WTC11 (cell line): Measurements from ENCODE around the gene JUP.

Source experiments
- CBFB ChIP-seq: sonication (generic); formaldehyde crosslinking; IDR thresholded peaks from 2 replicates; pipeline ENCODE4 v1.8.1; 2022; ENCODE audit warnings: mild to moderate bottlenecking, low read depth, missing genetic modification reagents
- ELF4 ChIP-seq: sonication (generic); formaldehyde crosslinking; IDR thresholded peaks from 2 replicates; pipeline ENCODE4 v1.8.1; 2022; ENCODE audit warnings: low read depth, mild to moderate bottlenecking, moderate library complexity, missing genetic modification reagents
- GTF2I ChIP-seq: fragments of 250-450 bp; sonication (Bioruptor Pico); conservative IDR thresholded peaks from 2 replicates; pipeline ENCODE4 v1.4.0; 2021; ENCODE audit warnings: mild to moderate bottlenecking
- TF ChIP-seq, protein P1 (sequence below): fragments of 200-600 bp; IDR thresholded peaks from 2 replicates; pipeline ENCODE4 v1.8.0; 2022; ENCODE audit warnings: antibody characterized with exemption
- TF ChIP-seq, protein P2 (sequence below): sonication (generic); formaldehyde crosslinking; conservative IDR thresholded peaks from 2 replicates; pipeline ENCODE4 v1.8.1; 2023; ENCODE audit warnings: mild to moderate bottlenecking, low read depth, missing genetic modification reagents, moderate library complexity

DNA sequence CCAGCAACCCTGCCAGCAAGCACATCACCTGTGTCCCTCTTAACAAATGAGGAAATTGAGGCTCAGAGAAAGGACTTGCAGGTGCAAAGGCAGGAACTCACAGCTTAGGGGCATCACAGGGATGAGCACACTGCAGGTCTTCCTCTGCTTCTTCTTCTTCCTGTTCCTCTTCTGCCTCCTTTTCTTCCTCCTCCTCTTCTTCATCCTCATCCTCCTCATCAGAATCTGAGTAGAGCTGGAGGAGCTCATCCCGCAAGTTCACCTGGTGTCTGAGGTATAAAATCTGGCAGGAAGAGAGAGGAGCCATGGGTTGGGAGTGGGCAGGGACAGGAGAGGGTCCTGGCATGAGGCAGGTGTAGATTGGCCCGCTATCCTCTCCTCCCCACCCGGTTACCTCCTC, 54.7 kb downstream of the JUP start:
- no peak for TF ChIP-seq CBFB (CRISPR knock-in tag)
- no peak for TF ChIP-seq GTF2I (CRISPR knock-in tag)
- TF ChIP-seq ELF4: no peak
- TF ChIP-seq, protein P1, sequence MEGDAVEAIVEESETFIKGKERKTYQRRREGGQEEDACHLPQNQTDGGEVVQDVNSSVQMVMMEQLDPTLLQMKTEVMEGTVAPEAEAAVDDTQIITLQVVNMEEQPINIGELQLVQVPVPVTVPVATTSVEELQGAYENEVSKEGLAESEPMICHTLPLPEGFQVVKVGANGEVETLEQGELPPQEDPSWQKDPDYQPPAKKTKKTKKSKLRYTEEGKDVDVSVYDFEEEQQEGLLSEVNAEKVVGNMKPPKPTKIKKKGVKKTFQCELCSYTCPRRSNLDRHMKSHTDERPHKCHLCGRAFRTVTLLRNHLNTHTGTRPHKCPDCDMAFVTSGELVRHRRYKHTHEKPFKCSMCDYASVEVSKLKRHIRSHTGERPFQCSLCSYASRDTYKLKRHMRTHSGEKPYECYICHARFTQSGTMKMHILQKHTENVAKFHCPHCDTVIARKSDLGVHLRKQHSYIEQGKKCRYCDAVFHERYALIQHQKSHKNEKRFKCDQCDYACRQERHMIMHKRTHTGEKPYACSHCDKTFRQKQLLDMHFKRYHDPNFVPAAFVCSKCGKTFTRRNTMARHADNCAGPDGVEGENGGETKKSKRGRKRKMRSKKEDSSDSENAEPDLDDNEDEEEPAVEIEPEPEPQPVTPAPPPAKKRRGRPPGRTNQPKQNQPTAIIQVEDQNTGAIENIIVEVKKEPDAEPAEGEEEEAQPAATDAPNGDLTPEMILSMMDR: no peak
- TF ChIP-seq, protein P2, sequence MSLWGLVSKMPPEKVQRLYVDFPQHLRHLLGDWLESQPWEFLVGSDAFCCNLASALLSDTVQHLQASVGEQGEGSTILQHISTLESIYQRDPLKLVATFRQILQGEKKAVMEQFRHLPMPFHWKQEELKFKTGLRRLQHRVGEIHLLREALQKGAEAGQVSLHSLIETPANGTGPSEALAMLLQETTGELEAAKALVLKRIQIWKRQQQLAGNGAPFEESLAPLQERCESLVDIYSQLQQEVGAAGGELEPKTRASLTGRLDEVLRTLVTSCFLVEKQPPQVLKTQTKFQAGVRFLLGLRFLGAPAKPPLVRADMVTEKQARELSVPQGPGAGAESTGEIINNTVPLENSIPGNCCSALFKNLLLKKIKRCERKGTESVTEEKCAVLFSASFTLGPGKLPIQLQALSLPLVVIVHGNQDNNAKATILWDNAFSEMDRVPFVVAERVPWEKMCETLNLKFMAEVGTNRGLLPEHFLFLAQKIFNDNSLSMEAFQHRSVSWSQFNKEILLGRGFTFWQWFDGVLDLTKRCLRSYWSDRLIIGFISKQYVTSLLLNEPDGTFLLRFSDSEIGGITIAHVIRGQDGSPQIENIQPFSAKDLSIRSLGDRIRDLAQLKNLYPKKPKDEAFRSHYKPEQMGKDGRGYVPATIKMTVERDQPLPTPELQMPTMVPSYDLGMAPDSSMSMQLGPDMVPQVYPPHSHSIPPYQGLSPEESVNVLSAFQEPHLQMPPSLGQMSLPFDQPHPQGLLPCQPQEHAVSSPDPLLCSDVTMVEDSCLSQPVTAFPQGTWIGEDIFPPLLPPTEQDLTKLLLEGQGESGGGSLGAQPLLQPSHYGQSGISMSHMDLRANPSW: no peak
